ENCODE data around the gene GDE1. TPM values are rescaled to one million over a fixed set of nuclear protein-coding genes. Genes with fewer than 3 reads are reported as not detected.

GDE1 gene
- total RNA-seq, 1 experiment from 2014 or later, result 65.7 TPM

- POLR2A ChIA-PET, result no interaction called here
- CTCF ChIA-PET, result interaction anchor here (0.9 kb wide), 1 partner anchor 13 kb away, joined by 4 read pairs; the partner anchor contains the start of gene VPS35L
Measured at GRCh38 chr16:19542138-19542821, 20.4 kb upstream of the GDE1 start.

GRCh38 chr16:19540241-19540970 lies 18.5 kb upstream of the GDE1 start:
- TF ChIP-seq ZMAT4 (CRISPR knock-in tag; IDR thresholded peaks at IDR 0.05) (no peak), SP1 (CRISPR knock-in tag; conservative IDR thresholded peaks at IDR 0.05) (no peak), ZNF416 (CRISPR knock-in tag; IDR thresholded peaks at IDR 0.05) (no peak), ZNF281 (CRISPR knock-in tag; IDR thresholded peaks at IDR 0.05) (no peak)
- no peaks in the 10 kb centered on the region for H3K27me3 Mint-ChIP-seq (ENCODE audit: low read depth)
- no peak for DNase-seq (ENCODE audit: low spot score)
- H3K4me1 Mint-ChIP-seq, result no peaks in the 10 kb centered on the region
- ChIA-PET CTCF (interaction anchor here (1.6 kb wide), 1 partner anchor 133 kb away, joined by 3 read pairs; no protein-coding TSS in a partner anchor), POLR2A (interaction anchor here (1.3 kb wide), 1 partner anchor 19 kb away, joined by 3 read pairs; the partner anchor contains the start of gene GDE1)
- ATAC-seq, result no peak
- no peak overlapping the region for H3K4me3 Mint-ChIP-seq
- no peak overlapping the region for H3K27ac Mint-ChIP-seq
- peaks cover 3% of the 10 kb centered on the region; the same call in 1 of the 2 replicates for H3K9me3 Mint-ChIP-seq
- H3K36me3 Mint-ChIP-seq, result peaks cover 69% of the 10 kb centered on the region

More at GRCh38 chr16:19542138-19542821, 20.4 kb upstream of the GDE1 start:
- Mint-ChIP-seq H3K4me3 (no peak overlapping the region), H3K27me3 (ENCODE audit: low read depth) (no peaks in the 10 kb centered on the region), H3K4me1 (no peaks in the 10 kb centered on the region), H3K36me3 (peaks cover 55% of the 10 kb centered on the region), H3K9me3 (peaks cover 3% of the 10 kb centered on the region; the same call in 1 of the 2 replicates), H3K27ac (no peak overlapping the region)
- ATAC-seq (no peak), DNase-seq (ENCODE audit: low spot score) (no peak)
- TF ChIP-seq FOXJ3 (CRISPR knock-in tag; IDR thresholded peaks at IDR 0.05; ENCODE audit: borderline replicate concordance), result no peak
- peak; percentile 75; the same call in 1 of the 2 replicates for TF ChIP-seq GABPB1 (CRISPR knock-in tag; IDR thresholded peaks at IDR 0.05)

GRCh38 chr16:19532601-19533000 lies 10.7 kb upstream of the GDE1 start:
- peaks cover 18% of the 10 kb centered on the region for H3K4me1 Mint-ChIP-seq
- POLR2A ChIA-PET, result no interaction called here
- no peak for DNase-seq (ENCODE audit: low spot score)
- H3K36me3 Mint-ChIP-seq, result peaks cover 50% of the 10 kb centered on the region
- ATAC-seq, result no peak
- H3K27ac Mint-ChIP-seq, result no peak overlapping the region
- H3K4me3 Mint-ChIP-seq, result no peak overlapping the region
- no peaks in the 10 kb centered on the region for H3K27me3 Mint-ChIP-seq (ENCODE audit: low read depth)
- CTCF ChIA-PET, result no interaction called here
- no peaks in the 10 kb centered on the region for H3K9me3 Mint-ChIP-seq
- TF ChIP-seq TP53 (CRISPR knock-in tag; IDR thresholded peaks at IDR 0.05), result no peak
- no peak for TF ChIP-seq CBFB (CRISPR knock-in tag; IDR thresholded peaks at IDR 0.05; ENCODE audit: low read depth)
- no peak for TF ChIP-seq ZNF512 (CRISPR knock-in tag; IDR thresholded peaks at IDR 0.05; ENCODE audit: borderline replicate concordance)
- TF ChIP-seq GRHL2 (CRISPR knock-in tag; IDR thresholded peaks at IDR 0.05; ENCODE audit: insufficient replicate concordance, severe bottlenecking), result no peak
- TF ChIP-seq PRDM15 (CRISPR knock-in tag; IDR thresholded peaks at IDR 0.05), result no peak
- TF ChIP-seq ZNF281 (CRISPR knock-in tag; IDR thresholded peaks at IDR 0.05), result no peak
- no peak for TF ChIP-seq ELF4 (CRISPR knock-in tag; IDR thresholded peaks at IDR 0.05; ENCODE audit: low read depth)
- TF ChIP-seq E2F4 (CRISPR knock-in tag; IDR thresholded peaks at IDR 0.05; ENCODE audit: borderline replicate concordance, low read depth), result no peak
- TF ChIP-seq ATF1 (CRISPR knock-in tag; IDR thresholded peaks at IDR 0.05), result no peak
